HL-60 (cell line): ENCODE data around the gene PIRT.
"Not testable (repeated sequence)": the region's sequence is repeated elsewhere in the genome, so short reads cannot be mapped to it uniquely, and the experiment has no call there.

Experiments used
- DNase-seq, 2 experiments: peaks; one replicate each; pipeline ENCODE4 v3.0.0-alpha.2; 2010 to 2020; ENCODE audit warnings: low read depth in 1 of 2, low spot score in 1 of 2
- H3K27ac ChIP-seq: fragments of 250-450 bp; sonication (Bioruptor Pico); replicated peaks from 2 replicates; pipeline ENCODE4 v1.5.1; 2020; ENCODE audit warnings: mild to moderate bottlenecking, moderate library complexity
- H3K27me3 ChIP-seq: fragments of 250-450 bp; sonication (Bioruptor Pico); 2 replicates; pipeline ENCODE4 v1.5.1; 2021; ENCODE audit warnings: mild to moderate bottlenecking, moderate library complexity; ENCODE audit not compliant: insufficient read depth, poor library complexity, severe bottlenecking
- H3K4me3 ChIP-seq: replicated peaks from 2 replicates; pipeline ENCODE4 v1.5.1; 2011; ENCODE audit warnings: mild to moderate bottlenecking, control low read depth, low read length; ENCODE audit not compliant: insufficient read depth
- CTCF ChIP-seq: IDR thresholded peaks from one replicate; pipeline ENCODE4 v1.5.1; 2011; ENCODE audit warnings: low read length, control low read depth, inconsistent platforms; ENCODE audit not compliant: insufficient read depth
- GABPA ChIP-seq: IDR thresholded peaks from 2 replicates; pipeline ENCODE4 v1.6.1; 2012; ENCODE audit warnings: low read depth
- POLR2AphosphoS5 ChIP-seq: IDR thresholded peaks from 2 replicates; pipeline ENCODE4 v1.6.1; 2012; ENCODE audit warnings: low read depth
- REST ChIP-seq: IDR thresholded peaks from 2 replicates; pipeline ENCODE4 v1.6.1; 2012; ENCODE audit warnings: low read depth; ENCODE audit not compliant: insufficient replicate concordance
- SPI1 ChIP-seq: IDR thresholded peaks from 2 replicates; pipeline ENCODE4 v1.6.1; 2012; ENCODE audit warnings: low read depth, mild to moderate bottlenecking, borderline replicate concordance

Gene PIRT

GRCh38 chr17:10875984-10876555, 38.2 kb upstream of the PIRT start:
- Histone ChIP-seq H3K27ac (no peak overlapping the region), H3K4me3 (no peak overlapping the region), H3K27me3 (no peaks in the 10 kb centered on the region)
- peak in 1 of 2 experiments; percentile 1 for DNase-seq
- TF ChIP-seq POLR2AphosphoS5 (no peak), CTCF (peak; percentile 17)

- H3K4me3 ChIP-seq: no peak overlapping the region
- no peak overlapping the region for H3K27ac ChIP-seq
- TF ChIP-seq REST (peak; percentile 90), POLR2AphosphoS5 (no peak)
- no peak for DNase-seq
- H3K27me3 ChIP-seq: no peaks in the 10 kb centered on the region
Observed at GRCh38 chr17:10875430-10875851, 37.6 kb upstream of the PIRT start.

- TF ChIP-seq POLR2AphosphoS5 (no peak), CTCF (no peak), REST (no peak), GABPA (no peak), SPI1 (no peak)
- H3K27ac ChIP-seq: no peak overlapping the region
- no peak for DNase-seq
- no peaks in the 10 kb centered on the region for H3K27me3 ChIP-seq
- H3K4me3 ChIP-seq: no peak overlapping the region
Observed at GRCh38 chr17:10871914-10872313, 34.0 kb upstream of the PIRT start.

- no peak overlapping the region for H3K4me3 ChIP-seq
- TF ChIP-seq POLR2AphosphoS5 (no peak), GABPA (no peak), SPI1 (no peak), REST (no peak), CTCF (no peak)
- H3K27ac ChIP-seq: no peak overlapping the region
- no peak for DNase-seq
- H3K27me3 ChIP-seq: no peaks in the 10 kb centered on the region
Observed at GRCh38 chr17:10870336-10871050, 32.6 kb upstream of the PIRT start.

GRCh38 chr17:10868744-10869143, 30.9 kb upstream of the PIRT start:
- H3K4me3 ChIP-seq, DNase-seq, H3K27me3 ChIP-seq, H3K27ac ChIP-seq: not testable (repeated sequence)
